ENCODE results near the gene LCMT2.
A peak's percentile ranks its signal among the peaks of the same experiment; 100 is the strongest.
"Not testable (repeated sequence)": the region's sequence is repeated elsewhere in the genome, so short reads cannot be mapped to it uniquely, and the experiment has no call there.

Gene LCMT2

GRCh38 chr15:43316016-43316970 is 14.1 kb downstream of the LCMT2 start:
- DNase-seq = no peak
- no peak for ATAC-seq

GRCh38 chr15:43314171-43314570 is 16.2 kb downstream of the LCMT2 start:
- DNase-seq = no peak
- no peak for ATAC-seq

GRCh38 chr15:43312378-43312777 is 18.0 kb downstream of the LCMT2 start:
- DNase-seq (no peak), ATAC-seq (no peak)

DNA sequence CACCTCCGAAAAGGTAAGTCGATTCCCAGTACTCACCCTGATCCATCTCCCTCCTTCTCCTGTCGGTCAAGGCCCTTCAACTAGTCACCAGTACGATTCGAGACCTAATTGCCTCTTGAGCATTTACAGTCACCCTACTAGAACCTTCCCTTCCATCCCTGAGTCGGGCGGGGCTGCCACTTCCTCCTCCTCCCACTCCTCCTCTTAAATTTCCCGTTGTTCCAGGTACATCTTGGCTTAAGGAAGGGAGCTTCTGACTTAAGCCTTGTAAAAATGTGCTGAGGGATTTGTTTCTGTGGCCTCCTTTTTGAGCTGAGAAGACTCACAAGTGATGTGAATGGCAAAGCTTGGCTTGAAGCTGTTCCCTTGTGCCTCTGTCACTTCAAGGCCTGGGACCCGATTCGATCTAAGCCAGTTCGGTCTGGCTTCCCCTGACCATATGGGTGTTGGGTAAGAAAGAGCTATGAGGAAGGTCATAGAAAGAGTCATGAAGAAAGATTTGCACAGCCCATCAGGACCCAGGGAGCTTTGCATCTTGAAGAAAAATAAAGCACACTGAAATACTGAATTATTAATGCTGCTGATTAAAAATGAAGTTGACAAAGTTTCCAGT is 28.1 kb downstream of the LCMT2 start, which contains the start of gene TGM7:
TSS of gene TGM7 (minus strand) at position 51 of the 613 bp plus-strand sequence.
- DNase-seq (no peak), ATAC-seq (no peak)

- no peak for DNase-seq
Observed at GRCh38 chr15:43299884-43300283, 30.5 kb downstream of the LCMT2 start.

GRCh38 chr15:43299411-43299810 is 31.0 kb downstream of the LCMT2 start:
- ATAC-seq = no peak
- no peak for DNase-seq

More at GRCh38 chr15:43299884-43300283, 30.5 kb downstream of the LCMT2 start:
- ATAC-seq = no peak

GRCh38 chr15:43294091-43294706 is 36.2 kb downstream of the LCMT2 start:
- ATAC-seq = no peak

GRCh38 chr15:43293432-43293831 is 36.9 kb downstream of the LCMT2 start:
- no peak for ATAC-seq
- DNase-seq = peak; percentile 24

More at GRCh38 chr15:43294091-43294706, 36.2 kb downstream of the LCMT2 start:
- DNase-seq = no peak

DNA sequence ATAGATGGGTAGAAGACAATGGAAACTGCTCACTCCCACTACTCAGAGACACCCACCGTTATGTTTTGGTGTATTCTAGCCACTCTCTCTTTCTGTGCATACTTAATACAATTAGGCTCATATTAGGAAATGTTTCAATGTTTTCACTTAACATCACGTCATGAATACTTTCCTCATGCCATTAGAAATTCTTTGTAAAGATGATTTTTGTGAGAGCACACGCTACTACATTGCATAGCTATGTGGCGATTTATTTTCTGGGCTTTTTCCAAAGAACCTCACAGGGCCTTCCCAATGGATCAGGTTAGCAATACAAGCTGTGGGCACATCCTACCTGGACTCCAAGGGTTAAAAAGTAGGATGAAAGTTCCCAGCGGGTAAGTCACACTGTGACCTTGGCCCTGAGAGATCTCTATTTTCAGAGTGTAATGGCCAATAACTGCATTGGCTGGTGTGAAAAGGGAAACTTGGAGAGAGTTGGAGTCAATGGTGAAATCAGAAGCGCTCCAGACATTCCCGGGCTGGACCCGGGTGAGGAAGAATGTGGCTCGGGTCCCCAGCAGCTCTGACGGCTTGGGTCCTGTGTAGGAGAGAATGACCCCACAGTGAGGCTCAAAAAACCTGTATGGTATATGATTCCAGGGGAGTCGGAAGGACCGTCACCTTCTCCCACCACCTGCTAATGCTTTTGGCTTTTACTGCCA is 37.8 kb downstream of the LCMT2 start:
- no peak for DNase-seq
- no peak for ATAC-seq

- ATAC-seq, DNase-seq: not testable (repeated sequence)
Observed at GRCh38 chr15:43289656-43290055, 40.7 kb downstream of the LCMT2 start.

DNA sequence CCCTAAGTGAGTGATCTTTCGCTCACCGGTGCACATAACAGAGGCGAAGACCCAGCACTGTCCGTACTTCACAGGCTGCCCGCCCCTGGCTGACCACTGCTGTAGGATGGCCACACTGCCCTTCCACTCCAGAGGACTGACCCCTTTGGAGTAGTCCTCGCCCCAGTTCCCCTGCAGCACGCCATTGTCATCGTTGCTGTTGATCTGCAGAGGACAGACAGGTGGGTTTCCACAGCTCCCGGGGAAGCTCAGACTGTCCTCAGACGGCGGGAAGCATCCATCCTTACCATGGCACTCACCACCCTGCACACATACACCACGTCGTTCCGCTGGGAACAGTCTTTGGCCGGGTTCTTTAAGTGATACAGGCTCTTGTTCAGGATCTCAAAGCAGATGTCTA is 43.1 kb downstream of the LCMT2 start:
- DNase-seq (no peak), ATAC-seq (no peak)

- ATAC-seq (no peak), DNase-seq (no peak)
Observed at GRCh38 chr15:43286074-43286473, 44.3 kb downstream of the LCMT2 start.

DNA sequence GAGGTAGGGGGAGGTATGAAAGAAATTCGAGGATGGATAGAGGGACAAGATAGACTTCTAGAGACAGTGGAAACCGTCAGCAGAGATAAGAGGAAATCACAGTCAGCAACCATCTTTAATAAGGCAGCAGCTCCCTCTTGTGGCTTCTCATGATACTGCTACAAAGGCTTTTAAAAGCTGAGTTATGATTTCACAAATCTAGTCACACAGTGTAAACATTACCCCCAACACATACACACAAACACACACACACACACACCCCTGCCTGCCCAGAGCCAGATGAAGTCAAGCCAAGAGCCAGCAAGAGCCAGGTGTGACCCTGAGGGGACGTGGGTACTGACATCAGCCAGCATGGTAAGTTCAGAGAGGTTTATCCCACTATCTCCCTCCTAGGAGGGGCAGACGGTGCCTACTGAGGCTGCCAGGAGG is 44.8 kb downstream of the LCMT2 start:
- DNase-seq (peak; percentile 59), ATAC-seq (peak; percentile 67)

DNA sequence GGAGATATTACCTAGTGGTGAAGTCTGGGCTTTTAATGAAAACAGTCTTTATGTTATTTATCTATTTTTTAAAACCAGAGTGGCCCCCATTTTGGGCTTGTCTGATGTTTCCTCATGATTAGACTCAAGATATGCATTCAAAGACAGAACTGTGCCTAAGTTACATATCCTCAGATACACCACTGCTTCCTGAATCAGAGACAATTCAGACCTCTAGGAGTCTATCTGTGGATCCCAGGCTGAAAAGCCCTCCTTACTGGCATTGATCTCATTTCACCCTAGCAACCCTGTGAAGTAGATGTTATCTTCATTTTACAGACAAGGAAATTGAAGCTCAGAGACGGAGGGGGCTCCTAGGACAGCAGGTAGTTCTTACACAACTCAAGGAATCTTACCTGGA is 46.8 kb downstream of the LCMT2 start:
- no peak for DNase-seq
- no peak for ATAC-seq

DNA sequence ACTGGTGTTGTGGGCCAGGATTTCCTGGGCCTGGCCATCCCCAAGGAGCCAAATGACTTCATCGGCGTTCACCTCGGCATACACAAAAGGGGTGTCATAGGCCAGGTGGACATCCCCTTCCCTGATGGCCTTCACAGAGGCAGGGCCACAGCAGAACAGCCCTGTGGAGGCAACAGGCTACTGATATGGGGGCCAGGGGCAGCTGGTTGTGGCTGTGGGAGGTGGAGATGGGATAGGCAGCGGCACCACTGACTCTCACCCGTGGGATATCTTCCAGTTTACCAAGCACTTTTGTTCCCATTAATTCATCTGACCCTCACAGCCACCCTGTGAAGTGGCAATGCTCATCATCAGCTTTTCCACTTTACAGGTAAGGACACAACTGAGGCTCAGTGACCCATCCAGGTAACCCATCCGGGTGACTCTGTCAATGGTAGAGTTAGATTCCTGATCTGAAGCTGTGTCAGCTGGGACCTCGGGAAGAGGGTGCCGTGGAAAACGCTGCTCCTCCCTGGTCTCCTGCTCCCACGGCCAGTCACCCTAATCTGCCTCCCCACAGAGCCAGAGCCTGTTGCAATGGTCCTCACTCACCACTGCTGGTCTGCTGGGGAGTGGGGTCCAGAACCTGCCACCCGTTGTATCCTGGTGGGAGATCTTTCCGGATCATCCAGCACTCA is 48.3 kb downstream of the LCMT2 start:
- DNase-seq (no peak), ATAC-seq (no peak)

- DNase-seq (no peak), ATAC-seq (no peak)
Observed at GRCh38 chr15:43280996-43281395, 49.4 kb downstream of the LCMT2 start.

DNA sequence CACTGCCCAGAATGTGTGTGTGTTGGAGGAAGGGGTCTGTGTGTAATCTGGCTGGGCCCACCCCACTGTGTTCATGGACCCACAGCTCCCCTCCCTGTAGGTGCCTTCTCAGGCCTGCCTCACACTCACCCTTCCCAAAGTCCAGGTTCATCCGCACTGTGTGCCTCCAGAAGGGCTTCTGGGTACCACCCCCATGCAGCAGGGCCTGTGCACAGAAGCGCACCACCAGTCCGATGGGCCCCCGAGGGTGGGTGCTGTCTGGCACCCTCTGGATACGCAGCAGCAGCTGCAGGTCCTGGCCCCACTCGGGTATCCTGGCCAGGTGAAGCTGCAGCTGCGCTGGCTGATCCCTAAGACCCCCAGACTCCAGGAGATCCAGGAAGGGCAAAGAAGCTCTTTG is 50.9 kb downstream of the LCMT2 start:
- DNase-seq (no peak), ATAC-seq (no peak)

- ATAC-seq = no peak
- DNase-seq = no peak
Observed at GRCh38 chr15:43278869-43279268, 51.5 kb downstream of the LCMT2 start.

GRCh38 chr15:43277901-43278300 is 52.5 kb downstream of the LCMT2 start:
- DNase-seq (no peak), ATAC-seq (no peak)

DNA sequence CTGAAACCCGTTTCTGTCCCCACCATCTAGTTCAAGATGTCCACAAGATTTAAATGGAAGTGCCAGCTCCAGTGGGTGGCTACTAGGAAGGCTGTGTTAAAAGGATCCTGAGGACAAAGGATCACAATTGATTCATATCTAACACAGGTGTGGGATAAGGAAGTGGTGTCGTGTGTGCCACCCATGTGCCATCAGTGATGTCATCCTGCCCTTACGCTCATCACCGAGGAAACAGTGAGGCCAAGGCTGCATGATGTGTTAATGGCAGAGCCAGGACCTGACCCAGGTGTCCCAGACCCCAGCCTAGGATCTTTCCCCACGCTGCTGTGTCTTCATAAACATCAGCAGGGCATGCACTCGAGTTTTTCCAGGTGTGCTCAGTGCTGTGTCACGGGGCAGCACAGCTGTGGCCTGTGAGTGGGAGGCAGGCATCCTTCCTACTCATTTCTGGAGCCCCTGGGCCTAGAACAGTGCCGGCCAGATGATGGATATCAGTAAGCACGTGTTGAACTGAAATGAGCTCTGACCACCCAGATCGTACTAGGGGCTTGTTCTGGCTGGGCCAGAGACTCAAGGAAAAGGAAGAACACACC is 53.0 kb downstream of the LCMT2 start:
- ATAC-seq (no peak), DNase-seq (no peak)

- DNase-seq = no peak
- ATAC-seq = no peak
Observed at GRCh38 chr15:43276563-43277200, 53.7 kb downstream of the LCMT2 start.
